Activated T-helper 1 cell treated with anti-CD3 and anti-CD28 coated beads, Interleukin-2, amount 50 U/mL, for 16 hours (primary cell): ENCODE measurements around the gene PDE1A.

Experiments used
- DNase-seq, 2 donors: peaks; one replicate each; pipeline ENCODE4 v3.0.0-alpha.2; 2020; ENCODE audit warnings: low read depth in 1 of 2, low spot score in 1 of 2

The PDE1A gene

GRCh38 chr2:182426918-182427240, at the start of gene PDE1A:
Gene PDE1A (minus strand): TSS chr2:182427036.
- no peak for DNase-seq

- DNase-seq: no peak
Measured at GRCh38 chr2:182473635-182474034, 46.8 kb upstream of the PDE1A start.

- DNase-seq: no peak
Measured at GRCh38 chr2:182463760-182464159, 36.9 kb upstream of the PDE1A start.

- DNase-seq: no peak
Measured at GRCh38 chr2:182456784-182457183, 29.9 kb upstream of the PDE1A start.

- DNase-seq: no peak
Measured at GRCh38 chr2:182452456-182452990, 25.7 kb upstream of the PDE1A start.

GRCh38 chr2:182448371-182448770, 21.5 kb upstream of the PDE1A start:
- DNase-seq: no peak

GRCh38 chr2:182447863-182448262, 21.0 kb upstream of the PDE1A start:
- DNase-seq: no peak

- no peak for DNase-seq
Measured at GRCh38 chr2:182447163-182447562, 20.3 kb upstream of the PDE1A start.

- no peak for DNase-seq
Measured at GRCh38 chr2:182446087-182446486, 19.3 kb upstream of the PDE1A start.

- DNase-seq: no peak
Measured at GRCh38 chr2:182445391-182445965, 18.6 kb upstream of the PDE1A start.

- DNase-seq: no peak
Measured at GRCh38 chr2:182444806-182445205, 18.0 kb upstream of the PDE1A start.

- no peak for DNase-seq
Measured at GRCh38 chr2:182444170-182444569, 17.3 kb upstream of the PDE1A start.

- DNase-seq: no peak
Measured at GRCh38 chr2:182436252-182436651, 9.4 kb upstream of the PDE1A start.

- no peak for DNase-seq
Measured at GRCh38 chr2:182435754-182436153, 8.9 kb upstream of the PDE1A start.

- DNase-seq: no peak
Measured at GRCh38 chr2:182432051-182432450, 5.2 kb upstream of the PDE1A start.

GRCh38 chr2:182428476-182428875, 1.6 kb upstream of the PDE1A start:
- DNase-seq: no peak

GRCh38 chr2:182426082-182426917, 536 bp downstream of the PDE1A start:
- DNase-seq: no peak

- no peak for DNase-seq
Measured at GRCh38 chr2:182422864-182423263, 4.0 kb downstream of the PDE1A start.

- DNase-seq: no peak
Measured at GRCh38 chr2:182420669-182421068, 6.2 kb downstream of the PDE1A start.

GRCh38 chr2:182416861-182417260, 10.0 kb downstream of the PDE1A start:
- DNase-seq: no peak

- no peak for DNase-seq
Measured at GRCh38 chr2:182416191-182416590, 10.6 kb downstream of the PDE1A start.

GRCh38 chr2:182415771-182416170, 11.1 kb downstream of the PDE1A start:
- no peak for DNase-seq

- DNase-seq: no peak
Measured at GRCh38 chr2:182412858-182413257, 14.0 kb downstream of the PDE1A start.
